Inflammatory macrophage (primary cell): ENCODE results near the gene CCND1.
"Not testable (repeated sequence)": the region's sequence is repeated elsewhere in the genome, so short reads cannot be mapped to it uniquely, and the experiment has no call there.

Experiments used
- DNase-seq, 2 donors: peaks; one replicate each; pipeline ENCODE4 v3.0.0-alpha.2; 2020 to 2022

CCND1 gene

GRCh38 chr11:69667619-69668604, 27.0 kb downstream of the CCND1 start:
- DNase-seq: no peak

- DNase-seq: no peak
Observed at GRCh38 chr11:69669486-69669885, 28.5 kb downstream of the CCND1 start.

GRCh38 chr11:69670158-69670845, 29.3 kb downstream of the CCND1 start:
- peak; percentile 60 to 72 for DNase-seq

- DNase-seq: no peak
Observed at GRCh38 chr11:69671734-69672465, 30.9 kb downstream of the CCND1 start.

- peak in 1 of 2 donors; percentile 22 for DNase-seq
Observed at GRCh38 chr11:69674267-69674885, 33.4 kb downstream of the CCND1 start.

- DNase-seq: peak; percentile 97
Observed at GRCh38 chr11:69674886-69675714, 34.1 kb downstream of the CCND1 start, which contains the start of gene LTO1. LTO1 (minus strand) TSS chr11:69675353; CDS start chr11:69675239, 114 bp downstream.

GRCh38 chr11:69677749-69678148, 36.8 kb downstream of the CCND1 start:
- no peak for DNase-seq

GRCh38 chr11:69680688-69681087, 39.7 kb downstream of the CCND1 start:
- DNase-seq: no peak

- DNase-seq: no peak
Observed at GRCh38 chr11:69682221-69682620, 41.3 kb downstream of the CCND1 start.

GRCh38 chr11:69682681-69683326, 41.8 kb downstream of the CCND1 start:
- DNase-seq: no peak

GRCh38 chr11:69683764-69684333, 42.9 kb downstream of the CCND1 start:
- no peak for DNase-seq

GRCh38 chr11:69684651-69685050, 43.7 kb downstream of the CCND1 start:
- no peak for DNase-seq

- no peak for DNase-seq
Observed at GRCh38 chr11:69685348-69685747, 44.4 kb downstream of the CCND1 start.

GRCh38 chr11:69686452-69686851, 45.5 kb downstream of the CCND1 start:
- DNase-seq: no peak

- no peak for DNase-seq
Observed at GRCh38 chr11:69686856-69687255, 45.9 kb downstream of the CCND1 start.

- not testable (repeated sequence) for DNase-seq
Observed at GRCh38 chr11:69687969-69688771, 47.2 kb downstream of the CCND1 start.

GRCh38 chr11:69689484-69690319, 48.7 kb downstream of the CCND1 start:
- DNase-seq: no peak

- no peak for DNase-seq
Observed at GRCh38 chr11:69691463-69691862, 50.5 kb downstream of the CCND1 start.

- DNase-seq: no peak
Observed at GRCh38 chr11:69692422-69692821, 51.5 kb downstream of the CCND1 start.
